Endothelial cell of umbilical vein (primary cell): ENCODE data around the gene PAFAH2. TPM values are rescaled to one million over a fixed set of nuclear protein-coding genes. Genes with fewer than 3 reads are reported as not detected.

Source experiments
- BruUV-seq: library from RNA; stranded (reverse); fragments of 400-500 nt; replicated peaks from 2 replicates; lab custom pipeline; 2021; lab: Mats Ljungman, UMichigan
- CTCF ChIA-PET: fragments of 300-600, 350-600 bp; sonication (Branson Sonifier 250); formaldehyde crosslinking; loops from one replicate; lab custom pipeline; 2021; ENCODE audit warnings: antibody characterized with exemption, inconsistent platforms; lab: Charles Lee
- POLR2A ChIA-PET: fragments of 300-600, 350-600 bp; sonication (Branson Sonifier 250); formaldehyde crosslinking; loops from one replicate; lab custom pipeline; 2021; ENCODE audit warnings: antibody characterized with exemption, inconsistent platforms; lab: Charles Lee
- DNase-seq: peaks from one replicate; pipeline ENCODE4 v3.0.0-alpha.2; 2011; ENCODE audit warnings: low read depth, low spot score
- FAIRE-seq: peaks from 2 replicates; lab custom pipeline; 2011; peaks lifted over from hg19 to GRCh38; lab: Jason Lieb, UNC
- H2AFZ ChIP-seq: 2 replicates; pipeline ENCODE4 v1.6.0; 2012; ENCODE audit warnings: low read depth, low read length, control low read depth, inconsistent platforms
- H3K27ac ChIP-seq: 2 replicates; pipeline ENCODE4 v1.5.1; 2011; ENCODE audit warnings: low read depth, mild to moderate bottlenecking, control low read depth, low read length, moderate library complexity; ENCODE audit not compliant: insufficient read depth
- H3K27me3 ChIP-seq, 2 experiments: 2 replicates each; pipeline versions ENCODE4 v1.6.0 to v1.6.1; 2011; ENCODE audit warnings: low read length in 2 of 2, mixed read lengths in 1 of 2; ENCODE audit not compliant: control insufficient read depth in 2 of 2, insufficient read depth in 2 of 2
- H3K36me3 ChIP-seq, 2 experiments: 2 replicates in 1 of 2; 3 replicates in 1 of 2; pipeline ENCODE4 v1.5.1; 2011; ENCODE audit warnings: low read length in 2 of 2, mild to moderate bottlenecking in 1 of 2, moderate library complexity in 1 of 2; ENCODE audit not compliant: control insufficient read depth in 2 of 2, insufficient read depth in 2 of 2; ENCODE audit errors: extremely low read depth in 1 of 2
- H3K4me1 ChIP-seq: 3 replicates; pipeline ENCODE4 v1.5.1; 2011; ENCODE audit warnings: mild to moderate bottlenecking, low read length; ENCODE audit not compliant: control insufficient read depth, insufficient read depth; ENCODE audit errors: extremely low read depth
- H3K4me2 ChIP-seq: 2 replicates; pipeline ENCODE4 v1.6.1; 2011; ENCODE audit warnings: low read length, control low read depth, mixed read lengths; ENCODE audit not compliant: insufficient read depth
- H3K4me3 ChIP-seq, 3 experiments: fragments of 200-600 bp in 1 of 3; sonication (generic), shearing (Covaris generic) in 1 of 3; replicated peaks in 1 of 3; 2 replicates each; pipeline ENCODE4 v1.5.1; 2011 to 2016; ENCODE audit warnings: control low read depth in 3 of 3, low read length in 3 of 3, mild to moderate bottlenecking in 2 of 3, inconsistent platforms in 1 of 3, low read depth in 1 of 3, moderate library complexity in 1 of 3; ENCODE audit not compliant: insufficient read depth in 1 of 3
- H3K79me2 ChIP-seq: 2 replicates; pipeline ENCODE4 v1.6.0; 2012; ENCODE audit warnings: low read length, inconsistent platforms; ENCODE audit not compliant: control insufficient read depth, insufficient read depth
- H3K9ac ChIP-seq: replicated peaks from 2 replicates; pipeline ENCODE3; 2011; ENCODE audit warnings: low read length, control low read depth; ENCODE audit not compliant: insufficient read depth; ENCODE audit errors: extremely low read depth
- H3K9me1 ChIP-seq: replicated peaks from 3 replicates; pipeline ENCODE4 v1.6.0; 2011; ENCODE audit warnings: mild to moderate bottlenecking, low read length; ENCODE audit not compliant: control insufficient read depth, insufficient read depth; ENCODE audit errors: extremely low read depth
- H3K9me3 ChIP-seq: replicated peaks from 2 replicates; pipeline ENCODE4 v1.5.1; 2012; ENCODE audit warnings: low read length, inconsistent platforms; ENCODE audit not compliant: control insufficient read depth, insufficient read depth
- H4K20me1 ChIP-seq: replicated peaks from 2 replicates; pipeline ENCODE3; 2011; ENCODE audit warnings: mild to moderate bottlenecking, low read length; ENCODE audit not compliant: control insufficient read depth, insufficient read depth; ENCODE audit errors: extremely low read depth
- CTCF ChIP-seq, 2 donors: IDR thresholded peaks; 1 replicate in 1 of 2; 2 replicates in 1 of 2; pipeline ENCODE4 v1.5.1; 2011; ENCODE audit warnings: low read length in 2 of 2, mild to moderate bottlenecking in 2 of 2, moderate library complexity in 2 of 2, control low read depth in 1 of 2, inconsistent platforms in 1 of 2, low read depth in 1 of 2; ENCODE audit not compliant: insufficient read depth in 1 of 2; ENCODE audit errors: extremely low read depth in 1 of 2
- EZH2 ChIP-seq: IDR thresholded peaks from 2 replicates; pipeline ENCODE4 v1.6.1; 2012; ENCODE audit warnings: borderline replicate concordance, low read depth, mild to moderate bottlenecking, moderate library complexity, low read length, inconsistent platforms; ENCODE audit not compliant: severe bottlenecking
- FOS ChIP-seq: IDR thresholded peaks from 2 replicates; pipeline ENCODE4 v1.6.1; 2011; ENCODE audit warnings: mild to moderate bottlenecking, low read length, moderate library complexity, borderline replicate concordance; ENCODE audit not compliant: insufficient read depth
- GATA2 ChIP-seq: IDR thresholded peaks from 2 replicates; pipeline ENCODE4 v1.7.0; 2011; ENCODE audit warnings: low read depth, mild to moderate bottlenecking, moderate library complexity, mixed read lengths, low read length; ENCODE audit not compliant: insufficient read length, insufficient read depth
- JUN ChIP-seq: IDR thresholded peaks from 2 replicates; pipeline ENCODE4 v1.6.1; 2011; ENCODE audit warnings: borderline replicate concordance, low read depth; ENCODE audit not compliant: insufficient read length, insufficient read depth
- MAX ChIP-seq: IDR thresholded peaks from 2 replicates; pipeline ENCODE4 v1.6.1; 2011; ENCODE audit not compliant: insufficient read depth, insufficient read length
- MYC ChIP-seq: IDR thresholded peaks from one replicate; pipeline ENCODE4 v1.6.1; 2011; ENCODE audit warnings: mild to moderate bottlenecking, low read depth, low read length
- POLR2A ChIP-seq: IDR thresholded peaks from 2 replicates; pipeline ENCODE4 v1.6.1; 2012; ENCODE audit warnings: low read depth, mild to moderate bottlenecking, control low read depth, low read length
- POLR2AphosphoS5 ChIP-seq: IDR thresholded peaks from 2 replicates; pipeline ENCODE4 v1.6.1; 2012; ENCODE audit warnings: low read depth, mild to moderate bottlenecking, control low read depth, low read length, moderate library complexity; ENCODE audit not compliant: insufficient read depth
- dilution Hi-C: fragments of 300-500 bp; cut with MboI; formaldehyde crosslinking; loops from one replicate; pipeline ENCODE4 v1.15.0; 2019; ENCODE audit warnings: low sequenced_read_pairs; ENCODE audit not compliant: extremely low pct_ligation_motif_present
- intact Hi-C: fragments of 100-400 bp; cut with micrococcal nuclease; formaldehyde crosslinking; loops from one replicate; pipeline ENCODE4 v1.10.0; 2022
- polyA plus RNA-seq, 4 experiments: library from polyadenylated mRNA; depleted of rRNA in 3 of 4; stranded (reverse) in 3 of 4; unstranded in 1 of 4; fragments of >200 nt; gene quantifications; 2 replicates each; pipeline versions ENCODE4 v1.2.1 to v1.2.3, GENCODE V29; 2011 to 2012; ENCODE audit warnings: missing spikeins in 1 of 4
- total RNA-seq: library from RNA; stranded (reverse); gene quantifications from 2 replicates; pipeline ENCODE4 v1.2.3, GENCODE V29; 2021

Gene PAFAH2
- total and polyA plus RNA-seq, 2 donors (not counting 3 experiments of a cell fraction or from before 2014, with no cell fraction given), result 6.0 to 6.9 TPM

GRCh38 chr1:25967308-25967707, 30.6 kb downstream of the PAFAH2 start:
- H3K36me3 ChIP-seq, result peaks cover 0 to 1% of the 10 kb centered on the region in 2 experiments
- no peaks in the 10 kb centered on the region for H3K27me3 ChIP-seq
- DNase-seq, result no peak
- FAIRE-seq, result no peak
- POLR2A ChIA-PET, result no interaction called here
- H3K4me1 ChIP-seq, result no peaks in the 10 kb centered on the region
- no peak overlapping the region for H3K27ac ChIP-seq
- H3K4me3 ChIP-seq, result no peak overlapping the region
- H3K9me3 ChIP-seq, result no peaks in the 10 kb centered on the region
- CTCF ChIA-PET, result interaction anchor here (1.6 to 3.4 kb wide), 2 partner anchors 30 to 72 kb away, joined by 4 to 12 read pairs; partner anchors contain the start of gene PAFAH2
- no peak overlapping the region for H3K9ac ChIP-seq
- intact Hi-C loops (no loop called here), dilution Hi-C loops (no loop called here)
- H3K4me2 ChIP-seq, result no peak overlapping the region
- H3K79me2 ChIP-seq, result no peaks in the 10 kb centered on the region
- no TSS peak for BruUV-seq
- no peaks in the 10 kb centered on the region for H4K20me1 ChIP-seq
- no peak overlapping the region for H2AFZ ChIP-seq
- no peaks in the 10 kb centered on the region for H3K9me1 ChIP-seq
- no peak for TF ChIP-seq MAX
- TF ChIP-seq CTCF (IDR thresholded peaks at IDR 0.05; ENCODE audit: extremely low read depth in 1 of 2, insufficient read depth in 1 of 2, low read depth in 1 of 2, low read length in 2 of 2), result no peak
- no peak for TF ChIP-seq JUN
- no peak for TF ChIP-seq EZH2
- no peak for TF ChIP-seq POLR2AphosphoS5
- no peak for TF ChIP-seq POLR2A
- no peak for TF ChIP-seq GATA2
- TF ChIP-seq FOS, result no peak
- no peak for TF ChIP-seq MYC
